Gastrocnemius medialis (tissue), 4 donors: ENCODE measurements around the gene ANKH.

ENCODE experiments used
- CTCF ChIP-seq, 5 experiments: fragments of 450-650 bp in 3 of 5; fragments of 200-600 bp in 2 of 5; sonication (generic) in 2 of 5; IDR thresholded peaks in 4 of 5; conservative IDR thresholded peaks in 1 of 5; 1 replicate in 4 of 5; 2 replicates in 1 of 5; pipeline ENCODE4 v1.5.1; 2016 to 2019; ENCODE audit warnings: antibody characterized with exemption in 5 of 5, mild to moderate bottlenecking in 3 of 5, moderate library complexity in 3 of 5
- POLR2A ChIP-seq, 2 donors: fragments of 450-650 bp; IDR thresholded peaks; one replicate each; pipeline ENCODE4 v1.6.1; 2017; ENCODE audit warnings: antibody characterized with exemption in 2 of 2, mild to moderate bottlenecking in 2 of 2, moderate library complexity in 2 of 2

- TF ChIP-seq CTCF (IDR thresholded peaks at IDR 0.05 in 4 of 5, conservative IDR thresholded peaks at IDR 0.05 in 1 of 5) (no peak), POLR2A (IDR thresholded peaks at IDR 0.05) (no peak)
Observed at GRCh38 chr5:14723701-14724132, 147.9 kb downstream of the ANKH start.
